ENCODE data around the gene TMEM258. TPM values are rescaled to one million over a fixed set of nuclear protein-coding genes. Genes with fewer than 3 reads are reported as not detected.

TMEM258 gene
- total and polyA plus RNA-seq, 2 donors (not counting 3 experiments of a cell fraction or from before 2014, with no cell fraction given): 140 to 534 TPM

GRCh38 chr11:61838921-61839320, 46.5 kb upstream of the TMEM258 start:
- Histone ChIP-seq H2AFZ (ENCODE audit: low read depth, low read length) (no peak overlapping the region), H3K79me2 (ENCODE audit: control insufficient read depth, insufficient read depth, low read length) (peaks cover 60% of the 10 kb centered on the region), H3K4me1 (ENCODE audit: control insufficient read depth, extremely low read depth, insufficient read depth, low read length) (peaks cover 20% of the 10 kb centered on the region), H4K20me1 (replicated peaks; ENCODE audit: control insufficient read depth, extremely low read depth, insufficient read depth, low read length) (no peaks in the 10 kb centered on the region), H3K4me2 (ENCODE audit: insufficient read depth, low read length) (no peak overlapping the region), H3K27ac (ENCODE audit: insufficient read depth, low read depth, low read length) (no peak overlapping the region), H3K9me1 (replicated peaks; ENCODE audit: control insufficient read depth, extremely low read depth, insufficient read depth, low read length) (no peaks in the 10 kb centered on the region), H3K4me3 (replicated peaks in 1 of 3; ENCODE audit: insufficient read depth in 1 of 3, low read depth in 1 of 3, low read length in 3 of 3) (no peak overlapping the region), H3K27me3 (ENCODE audit: control insufficient read depth in 2 of 2, insufficient read depth in 2 of 2, low read length in 2 of 2) (no peaks in the 10 kb centered on the region), H3K36me3 (ENCODE audit: control insufficient read depth in 2 of 2, extremely low read depth in 1 of 2, insufficient read depth in 2 of 2, low read length in 2 of 2) (peaks cover 38 to 42% of the 10 kb centered on the region in 2 experiments), H3K9ac (replicated peaks; ENCODE audit: extremely low read depth, insufficient read depth, low read length) (no peak overlapping the region), H3K9me3 (replicated peaks; ENCODE audit: control insufficient read depth, insufficient read depth, low read length) (no peaks in the 10 kb centered on the region)
- ChIA-PET POLR2A (interaction anchor here (1.0 kb wide), 1 partner anchor 49 kb away, joined by 3 read pairs; no protein-coding TSS in a partner anchor), CTCF (no interaction called here)
- no peak for TF ChIP-seq MAX (IDR thresholded peaks at IDR 0.05; ENCODE audit: insufficient read depth, insufficient read length)
- TF ChIP-seq JUN (IDR thresholded peaks at IDR 0.05; ENCODE audit: borderline replicate concordance, insufficient read depth, insufficient read length, low read depth): no peak
- no peak for TF ChIP-seq CTCF (IDR thresholded peaks at IDR 0.05; ENCODE audit: extremely low read depth in 1 of 2, insufficient read depth in 1 of 2, low read depth in 1 of 2, low read length in 2 of 2)
- TF ChIP-seq GATA2 (IDR thresholded peaks at IDR 0.05; ENCODE audit: insufficient read depth, insufficient read length, low read depth, low read length): no peak
- no peak for TF ChIP-seq POLR2AphosphoS5 (IDR thresholded peaks at IDR 0.05; ENCODE audit: insufficient read depth, low read depth, low read length)
- TF ChIP-seq EZH2 (IDR thresholded peaks at IDR 0.05; ENCODE audit: borderline replicate concordance, low read depth, low read length, severe bottlenecking): no peak
- TF ChIP-seq FOS (IDR thresholded peaks at IDR 0.05; ENCODE audit: borderline replicate concordance, insufficient read depth, low read length): no peak
- no peak for TF ChIP-seq POLR2A (IDR thresholded peaks at IDR 0.05; ENCODE audit: low read depth, low read length)
- TF ChIP-seq MYC (IDR thresholded peaks at IDR 0.05; ENCODE audit: low read depth, low read length): no peak
- intact Hi-C loops (cut with micrococcal nuclease) (no loop called here), dilution Hi-C loops (cut with MboI; ENCODE audit: extremely low pct_ligation_motif_present, low sequenced_read_pairs) (no loop called here)
- no TSS peak for BruUV-seq (replicated peaks)
- DNase-seq (ENCODE audit: low read depth, low spot score) (no peak), FAIRE-seq (no peak)
